ENCODE results near the gene AFP.

DNA sequence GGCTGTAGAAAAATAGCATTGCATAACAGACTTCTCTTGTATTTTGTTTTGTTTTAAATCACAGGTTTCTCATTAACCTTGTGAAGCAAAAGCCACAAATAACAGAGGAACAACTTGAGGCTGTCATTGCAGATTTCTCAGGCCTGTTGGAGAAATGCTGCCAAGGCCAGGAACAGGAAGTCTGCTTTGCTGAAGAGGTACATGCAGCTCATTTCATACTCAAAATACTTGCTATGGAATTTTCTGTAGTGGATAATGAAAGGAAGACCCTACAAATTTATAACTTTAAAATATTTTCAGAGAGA is 17.6 kb downstream of the AFP start:
- TF ChIP-seq CTCF (conservative IDR thresholded peaks at IDR 0.05; ENCODE audit: low read length) (no peak), EZH2phosphoT487 (IDR thresholded peaks at IDR 0.05; ENCODE audit: borderline replicate concordance) (no peak)
